ENCODE data around the gene NDUFB7. TPM values are rescaled to one million over a fixed set of nuclear protein-coding genes. Genes with fewer than 3 reads are reported as not detected.
A peak's percentile ranks its signal among the peaks of the same experiment; 100 is the strongest.
"Not testable (repeated sequence)": the region's sequence is repeated elsewhere in the genome, so short reads cannot be mapped to it uniquely, and the experiment has no call there.

NDUFB7 gene
- polyA plus RNA-seq, 6 donors from 2014 or later: 141 to 216 (median 170) TPM

DNA sequence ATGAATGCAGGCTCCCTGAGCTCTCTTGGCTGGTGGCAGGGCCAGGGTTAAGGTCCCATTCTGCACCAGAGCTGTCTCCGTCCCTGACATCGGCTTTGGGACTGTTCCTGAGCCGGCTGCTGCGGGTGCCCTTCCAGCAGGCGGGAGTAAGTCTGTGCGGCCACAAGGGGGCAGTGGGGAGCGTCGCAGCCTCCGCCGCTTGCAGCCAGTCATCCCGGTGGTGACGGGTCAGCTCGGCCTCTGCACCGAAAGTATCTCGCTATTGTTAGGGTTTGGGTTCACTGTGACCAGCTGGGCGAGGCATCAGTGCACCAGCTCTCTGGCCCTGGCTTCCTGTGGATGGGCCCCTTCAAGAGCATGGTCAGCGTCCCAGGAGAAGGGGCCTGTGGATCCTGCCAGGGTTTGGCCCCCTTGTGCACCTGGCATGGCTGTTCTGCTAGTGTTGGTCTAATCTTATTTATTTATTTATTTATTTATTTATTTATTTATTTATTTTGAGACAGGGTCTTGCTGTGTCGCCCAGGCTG, 15.1 kb downstream of the NDUFB7 start:
- Mint-ChIP-seq H3K36me3 (no peaks in the 10 kb centered on the region), H3K9me3 (no peaks in the 10 kb centered on the region), H3K27ac (peak overlapping the region in 3 of 6 donors; percentile 39 to 81 (median 60)), H3K4me1 (peaks cover 27 to 42% (median 31%) of the 10 kb centered on the region in 3 donors), H3K4me3 (peak overlapping the region in 5 of 8 donors; percentile 25 to 63 (median 53)), H3K27me3 (no peaks in the 10 kb centered on the region)
- ATAC-seq (ENCODE audit: low read depth in 2 of 2): peak; percentile 78 to 87
- DNase-seq: peak; percentile 48

DNA sequence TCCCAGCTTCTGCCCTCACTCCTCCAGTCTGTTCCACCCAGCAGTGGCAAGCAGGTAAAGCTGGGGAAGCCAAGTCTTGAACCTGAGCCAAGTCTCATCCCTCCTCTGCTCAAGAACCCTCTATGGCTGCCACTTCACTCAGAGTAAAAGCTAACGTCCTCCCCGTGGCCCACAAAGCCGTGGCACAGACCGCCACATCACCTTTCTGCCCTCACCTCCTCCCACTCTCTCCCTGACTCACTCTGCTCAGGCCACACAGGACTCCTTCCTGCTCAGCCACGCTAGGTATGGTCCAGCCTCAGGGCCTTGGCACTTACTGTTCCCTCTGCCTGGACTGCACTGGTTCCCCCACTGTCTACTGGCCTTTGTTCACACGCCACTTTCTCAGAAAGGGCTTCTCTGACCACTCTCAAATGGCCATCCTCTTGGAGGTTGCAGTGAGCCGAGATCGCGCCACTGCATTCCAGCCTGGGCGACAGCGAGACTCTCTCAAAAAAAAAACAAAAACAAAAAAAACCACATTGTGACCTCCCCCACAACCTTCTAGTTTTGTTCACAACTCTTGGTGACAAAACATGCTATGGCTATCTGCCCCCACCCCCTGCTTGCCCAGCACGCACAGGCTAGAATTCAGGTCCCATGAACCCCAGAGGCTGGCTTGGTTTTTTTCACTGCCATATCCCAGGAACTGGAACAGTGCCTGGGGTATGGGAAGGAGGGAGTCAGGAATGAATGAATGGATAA, 15.8 kb downstream of the NDUFB7 start:
- H3K4me1 Mint-ChIP-seq: peaks cover 33 to 48% (median 36%) of the 10 kb centered on the region in 3 donors
- H3K27ac Mint-ChIP-seq: peak overlapping the region in 2 of 6 donors; percentile 65 to 70
- ATAC-seq (ENCODE audit: low read depth in 2 of 2) (no peak), DNase-seq (no peak)
- H3K9me3 Mint-ChIP-seq: no peaks in the 10 kb centered on the region
- no peaks in the 10 kb centered on the region for H3K36me3 Mint-ChIP-seq
- peak overlapping the region in 4 of 8 donors; percentile 51 to 68 (median 52) for H3K4me3 Mint-ChIP-seq
- H3K27me3 Mint-ChIP-seq: no peaks in the 10 kb centered on the region

DNA sequence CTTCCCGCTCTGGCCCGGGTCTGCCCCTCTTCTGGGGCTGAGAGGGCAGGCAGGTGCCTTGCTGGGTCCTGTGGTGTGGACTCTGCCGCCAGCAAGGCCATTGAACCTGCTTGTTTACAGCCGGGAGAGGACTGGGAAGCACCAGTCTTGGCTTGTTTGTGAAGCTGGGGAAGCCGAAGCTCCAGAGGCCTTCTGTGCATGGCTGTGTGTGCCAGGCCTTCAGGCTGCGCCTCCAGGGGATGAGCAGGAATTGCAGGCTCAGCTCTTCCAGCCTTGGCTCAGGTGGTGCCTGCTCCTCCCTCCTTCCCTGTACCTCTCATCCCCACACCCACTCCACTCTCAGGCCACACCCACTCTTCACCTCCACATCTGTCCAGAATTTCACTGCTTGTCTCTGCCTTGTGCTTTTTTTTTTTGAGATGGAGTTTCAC, 17.5 kb downstream of the NDUFB7 start:
- Mint-ChIP-seq H3K9me3 (no peaks in the 10 kb centered on the region), H3K27me3 (no peaks in the 10 kb centered on the region), H3K27ac (no peak overlapping the region), H3K4me1 (peaks cover 39 to 55% (median 42%) of the 10 kb centered on the region in 3 donors), H3K36me3 (peaks cover 0 to 8% of the 10 kb centered on the region in 2 donors), H3K4me3 (peak overlapping the region in 1 of 8 donors; percentile 68)
- DNase-seq (no peak), ATAC-seq (ENCODE audit: low read depth in 2 of 2) (no peak)

GRCh38 chr19:14553939-14554243, 18.0 kb downstream of the NDUFB7 start:
- H3K9me3 Mint-ChIP-seq: no peaks in the 10 kb centered on the region
- H3K36me3 Mint-ChIP-seq: peaks cover 0 to 8% of the 10 kb centered on the region in 2 donors
- H3K4me1 Mint-ChIP-seq: peaks cover 39 to 55% (median 42%) of the 10 kb centered on the region in 3 donors
- DNase-seq (no peak), ATAC-seq (ENCODE audit: low read depth in 2 of 2) (no peak)
- no peaks in the 10 kb centered on the region for H3K27me3 Mint-ChIP-seq
- H3K4me3 Mint-ChIP-seq: peak overlapping the region in 1 of 8 donors; percentile 33
- H3K27ac Mint-ChIP-seq: peak overlapping the region in 1 of 6 donors; percentile 62

GRCh38 chr19:14553042-14553938, 18.6 kb downstream of the NDUFB7 start:
- Mint-ChIP-seq H3K27ac (peak overlapping the region in 1 of 6 donors; percentile 57), H3K9me3 (no peaks in the 10 kb centered on the region), H3K27me3 (no peaks in the 10 kb centered on the region), H3K4me1 (peaks cover 39 to 59% (median 42%) of the 10 kb centered on the region in 3 donors), H3K4me3 (peak overlapping the region in 1 of 8 donors; percentile 33), H3K36me3 (peaks cover 0 to 8% of the 10 kb centered on the region in 2 donors)
- DNase-seq (no peak), ATAC-seq (ENCODE audit: low read depth in 2 of 2) (no peak)

- not testable (repeated sequence) for DNase-seq; H3K27me3 Mint-ChIP-seq; H3K36me3 Mint-ChIP-seq; H3K9me3 Mint-ChIP-seq; ATAC-seq (ENCODE audit: low read depth in 2 of 2)
- H3K4me3 Mint-ChIP-seq: peak overlapping the region in 4 of 8 donors; percentile 12 to 78 (median 55)
- peaks cover 39 to 57% (median 42%) of the 10 kb centered on the region in 3 donors for H3K4me1 Mint-ChIP-seq
- peak overlapping the region in 3 of 6 donors; percentile 75 to 85 (median 83) for H3K27ac Mint-ChIP-seq
Measured at GRCh38 chr19:14552006-14552360, 19.9 kb downstream of the NDUFB7 start.

DNA sequence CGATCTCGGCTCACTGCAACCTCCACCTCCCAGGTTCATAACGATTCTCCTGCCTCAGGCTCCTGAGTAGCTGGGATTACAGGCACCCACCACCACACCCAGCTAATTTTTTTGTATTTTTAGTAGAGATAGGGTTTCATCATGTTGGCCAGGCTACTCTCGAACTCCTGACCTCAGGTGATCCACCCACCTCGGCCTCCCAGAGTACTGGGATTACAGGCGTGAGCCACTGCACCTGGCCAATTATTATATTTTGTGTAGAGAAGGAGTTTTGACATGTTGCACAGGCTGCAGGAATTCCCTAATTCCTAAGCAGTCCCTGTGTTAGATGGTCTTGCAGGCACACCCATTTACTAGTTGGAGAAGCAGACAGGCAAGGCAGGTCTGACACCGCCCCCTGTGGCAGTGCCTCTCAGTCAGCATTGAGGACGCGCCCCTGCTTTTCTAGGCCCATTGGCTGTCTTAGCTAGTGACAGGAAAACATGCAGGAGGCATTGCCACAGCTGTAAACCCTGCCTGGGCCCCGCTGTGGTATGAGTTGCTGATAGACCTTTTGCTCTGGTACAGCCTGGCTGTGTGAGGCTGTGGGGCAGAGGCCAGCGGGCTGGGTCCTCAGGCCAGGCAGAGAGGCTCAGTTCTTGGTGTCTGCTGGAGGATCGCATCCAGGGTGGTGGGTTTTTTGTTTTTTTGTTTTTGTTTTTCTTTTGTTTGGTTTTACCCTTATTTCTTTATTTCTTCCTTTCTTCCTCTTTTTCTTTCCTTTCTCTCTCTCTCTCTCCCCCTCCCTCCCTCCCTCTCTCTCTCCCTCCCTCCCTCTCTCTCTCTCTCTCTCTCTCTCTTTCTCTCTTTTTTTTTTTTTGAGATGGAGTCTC, 20.5 kb downstream of the NDUFB7 start:
- not testable (repeated sequence) for H3K36me3 Mint-ChIP-seq, H3K9me3 Mint-ChIP-seq, H3K27me3 Mint-ChIP-seq
- H3K27ac Mint-ChIP-seq: peak overlapping the region; percentile 39 to 85 (median 74)
- peaks cover 34 to 52% (median 36%) of the 10 kb centered on the region in 3 donors for H3K4me1 Mint-ChIP-seq
- DNase-seq (peak; percentile 47), ATAC-seq (ENCODE audit: low read depth in 2 of 2) (peak; percentile 95 to 96)
- H3K4me3 Mint-ChIP-seq: peak overlapping the region in 7 of 8 donors; percentile 45 to 78 (median 55)

GRCh38 chr19:14550201-14550754, 21.6 kb downstream of the NDUFB7 start:
- H3K4me1 Mint-ChIP-seq: peaks cover 28 to 53% (median 40%) of the 10 kb centered on the region in 3 donors
- ATAC-seq (ENCODE audit: low read depth in 2 of 2) (peak in 1 of 2 donors; percentile 27), DNase-seq (no peak)
- H3K9me3 Mint-ChIP-seq: no peaks in the 10 kb centered on the region
- peaks cover 0 to 8% of the 10 kb centered on the region in 2 donors for H3K36me3 Mint-ChIP-seq
- peak overlapping the region; percentile 14 to 87 (median 63) for H3K27ac Mint-ChIP-seq
- H3K27me3 Mint-ChIP-seq: no peaks in the 10 kb centered on the region
- H3K4me3 Mint-ChIP-seq: peak overlapping the region in 7 of 8 donors; percentile 47 to 78 (median 55)

GRCh38 chr19:14545716-14546082, 26.2 kb downstream of the NDUFB7 start:
- Mint-ChIP-seq H3K27me3 (no peaks in the 10 kb centered on the region), H3K36me3 (peaks cover 0 to 8% of the 10 kb centered on the region in 2 donors), H3K4me3 (no peak overlapping the region), H3K9me3 (no peaks in the 10 kb centered on the region), H3K27ac (peak overlapping the region in 2 of 6 donors; percentile 53 to 62), H3K4me1 (peaks cover 11 to 42% (median 34%) of the 10 kb centered on the region in 3 donors)
- DNase-seq (no peak), ATAC-seq (ENCODE audit: low read depth in 2 of 2) (no peak)

GRCh38 chr19:14544977-14545715, 26.7 kb downstream of the NDUFB7 start:
- peaks cover 0 to 7% of the 10 kb centered on the region in 2 donors for H3K36me3 Mint-ChIP-seq
- DNase-seq (no peak), ATAC-seq (ENCODE audit: low read depth in 2 of 2) (no peak)
- H3K4me3 Mint-ChIP-seq: peak overlapping the region in 2 of 8 donors; percentile 47 to 68
- H3K4me1 Mint-ChIP-seq: peaks cover 5 to 38% (median 31%) of the 10 kb centered on the region in 3 donors
- no peaks in the 10 kb centered on the region for H3K27me3 Mint-ChIP-seq
- no peaks in the 10 kb centered on the region for H3K9me3 Mint-ChIP-seq
- H3K27ac Mint-ChIP-seq: peak overlapping the region in 1 of 6 donors; percentile 62

GRCh38 chr19:14544047-14544446, 27.8 kb downstream of the NDUFB7 start:
- DNase-seq (no peak), ATAC-seq (ENCODE audit: low read depth in 2 of 2) (no peak)
- Mint-ChIP-seq H3K27ac (no peak overlapping the region), H3K27me3 (no peaks in the 10 kb centered on the region), H3K9me3 (no peaks in the 10 kb centered on the region), H3K36me3 (peaks cover 0 to 5% of the 10 kb centered on the region in 2 donors), H3K4me3 (no peak overlapping the region), H3K4me1 (peaks cover 0 to 40% (median 25%) of the 10 kb centered on the region in 3 donors)
